Measurements from ENCODE around the gene KNL1.

Gene KNL1, protein sequence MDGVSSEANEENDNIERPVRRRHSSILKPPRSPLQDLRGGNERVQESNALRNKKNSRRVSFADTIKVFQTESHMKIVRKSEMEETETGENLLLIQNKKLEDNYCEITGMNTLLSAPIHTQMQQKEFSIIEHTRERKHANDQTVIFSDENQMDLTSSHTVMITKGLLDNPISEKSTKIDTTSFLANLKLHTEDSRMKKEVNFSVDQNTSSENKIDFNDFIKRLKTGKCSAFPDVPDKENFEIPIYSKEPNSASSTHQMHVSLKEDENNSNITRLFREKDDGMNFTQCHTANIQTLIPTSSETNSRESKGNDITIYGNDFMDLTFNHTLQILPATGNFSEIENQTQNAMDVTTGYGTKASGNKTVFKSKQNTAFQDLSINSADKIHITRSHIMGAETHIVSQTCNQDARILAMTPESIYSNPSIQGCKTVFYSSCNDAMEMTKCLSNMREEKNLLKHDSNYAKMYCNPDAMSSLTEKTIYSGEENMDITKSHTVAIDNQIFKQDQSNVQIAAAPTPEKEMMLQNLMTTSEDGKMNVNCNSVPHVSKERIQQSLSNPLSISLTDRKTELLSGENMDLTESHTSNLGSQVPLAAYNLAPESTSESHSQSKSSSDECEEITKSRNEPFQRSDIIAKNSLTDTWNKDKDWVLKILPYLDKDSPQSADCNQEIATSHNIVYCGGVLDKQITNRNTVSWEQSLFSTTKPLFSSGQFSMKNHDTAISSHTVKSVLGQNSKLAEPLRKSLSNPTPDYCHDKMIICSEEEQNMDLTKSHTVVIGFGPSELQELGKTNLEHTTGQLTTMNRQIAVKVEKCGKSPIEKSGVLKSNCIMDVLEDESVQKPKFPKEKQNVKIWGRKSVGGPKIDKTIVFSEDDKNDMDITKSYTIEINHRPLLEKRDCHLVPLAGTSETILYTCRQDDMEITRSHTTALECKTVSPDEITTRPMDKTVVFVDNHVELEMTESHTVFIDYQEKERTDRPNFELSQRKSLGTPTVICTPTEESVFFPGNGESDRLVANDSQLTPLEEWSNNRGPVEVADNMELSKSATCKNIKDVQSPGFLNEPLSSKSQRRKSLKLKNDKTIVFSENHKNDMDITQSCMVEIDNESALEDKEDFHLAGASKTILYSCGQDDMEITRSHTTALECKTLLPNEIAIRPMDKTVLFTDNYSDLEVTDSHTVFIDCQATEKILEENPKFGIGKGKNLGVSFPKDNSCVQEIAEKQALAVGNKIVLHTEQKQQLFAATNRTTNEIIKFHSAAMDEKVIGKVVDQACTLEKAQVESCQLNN (N-terminal part only)

GRCh38 chr15:40593588-40594428 lies at the start of gene KNL1:
TSS of gene KNL1 (plus strand) at chr15:40594249. CDS start at chr15:40602932, 8,683 bp downstream.
- Mint-ChIP-seq H3K4me3 (peak within 1 kb of the TSS; percentile 94), H3K4me1 (peaks cover 33% of the 10 kb centered on the region), H3K9me3 (no peaks in the 10 kb centered on the region), H3K36me3 (ENCODE audit: low read depth) (peaks cover 5% of the 10 kb centered on the region), H3K27ac (peak within 1 kb of the TSS; percentile 99), H3K27me3 (peaks cover 9% of the 10 kb centered on the region)
- ATAC-seq, result peak; percentile 84
- DNase-seq, result peak; percentile 89

- Mint-ChIP-seq H3K4me1 (peaks cover 11% of the 10 kb centered on the region), H3K9me3 (no peaks in the 10 kb centered on the region), H3K4me3 (no peak overlapping the region), H3K27ac (no peak overlapping the region), H3K36me3 (ENCODE audit: low read depth) (peaks cover 14% of the 10 kb centered on the region), H3K27me3 (no peaks in the 10 kb centered on the region)
- DNase-seq (no peak), ATAC-seq (no peak)
Measured at GRCh38 chr15:40545457-40545856, 48.6 kb upstream of the KNL1 start.

GRCh38 chr15:40548610-40549009 lies 45.4 kb upstream of the KNL1 start:
- Mint-ChIP-seq H3K9me3 (no peaks in the 10 kb centered on the region), H3K4me1 (peaks cover 18% of the 10 kb centered on the region), H3K27ac (no peak overlapping the region), H3K4me3 (no peak overlapping the region), H3K27me3 (no peaks in the 10 kb centered on the region), H3K36me3 (ENCODE audit: low read depth) (peaks cover 25% of the 10 kb centered on the region)
- no peak for ATAC-seq
- DNase-seq, result no peak

DNA sequence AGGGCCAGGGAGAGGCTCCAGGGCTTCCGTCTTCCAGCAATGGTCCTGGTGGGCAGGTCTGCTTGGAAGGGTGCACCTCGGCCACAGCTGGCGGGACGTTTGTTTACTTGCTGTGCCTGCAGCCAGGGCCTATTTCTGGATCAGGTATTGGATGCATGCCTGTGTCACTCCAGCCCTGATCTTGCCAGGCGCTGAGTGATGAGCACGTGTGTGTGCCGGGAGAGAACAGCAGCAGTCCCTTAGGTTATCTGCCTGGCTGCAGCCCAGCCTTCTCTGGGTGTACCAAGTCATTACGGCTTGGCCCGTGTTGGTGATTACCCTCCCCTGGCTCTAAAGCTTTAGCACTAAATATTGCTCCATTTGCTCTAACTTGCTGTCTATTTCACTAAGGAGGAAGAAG lies 44.2 kb upstream of the KNL1 start:
- no peak overlapping the region for H3K27ac Mint-ChIP-seq
- H3K27me3 Mint-ChIP-seq, result no peaks in the 10 kb centered on the region
- H3K36me3 Mint-ChIP-seq (ENCODE audit: low read depth), result peaks cover 29% of the 10 kb centered on the region
- ATAC-seq (no peak), DNase-seq (no peak)
- H3K4me1 Mint-ChIP-seq, result peaks cover 14% of the 10 kb centered on the region
- H3K9me3 Mint-ChIP-seq, result no peaks in the 10 kb centered on the region
- no peak overlapping the region for H3K4me3 Mint-ChIP-seq

GRCh38 chr15:40550341-40551037 lies 43.6 kb upstream of the KNL1 start:
- DNase-seq (no peak), ATAC-seq (no peak)
- Mint-ChIP-seq H3K4me3 (no peak overlapping the region), H3K27ac (peak overlapping the region; percentile 28), H3K9me3 (no peaks in the 10 kb centered on the region), H3K36me3 (ENCODE audit: low read depth) (peaks cover 35% of the 10 kb centered on the region), H3K4me1 (peaks cover 14% of the 10 kb centered on the region), H3K27me3 (no peaks in the 10 kb centered on the region)

DNA sequence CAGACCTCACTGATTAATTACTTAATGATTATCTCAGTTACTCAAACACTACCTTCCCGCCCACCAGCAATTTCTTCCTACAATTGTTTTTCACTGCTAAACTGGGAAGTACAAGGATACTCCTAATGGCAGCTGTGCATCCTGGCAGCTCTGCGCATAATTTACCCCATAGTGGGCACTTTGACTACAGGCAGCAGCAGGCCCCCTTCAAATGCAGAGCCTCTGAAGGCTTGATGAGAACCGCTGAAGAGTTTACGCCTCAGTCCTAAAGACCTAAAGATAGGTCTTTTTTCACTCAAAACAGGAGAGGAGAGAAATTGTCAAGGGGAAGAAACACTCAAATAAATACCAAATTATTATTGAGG lies 39.9 kb upstream of the KNL1 start:
- Mint-ChIP-seq H3K27ac (peak overlapping the region; percentile 12), H3K9me3 (no peaks in the 10 kb centered on the region), H3K4me1 (peaks cover 24% of the 10 kb centered on the region), H3K36me3 (ENCODE audit: low read depth) (peaks cover 53% of the 10 kb centered on the region), H3K4me3 (no peak overlapping the region), H3K27me3 (no peaks in the 10 kb centered on the region)
- ATAC-seq, result no peak
- no peak for DNase-seq

DNA sequence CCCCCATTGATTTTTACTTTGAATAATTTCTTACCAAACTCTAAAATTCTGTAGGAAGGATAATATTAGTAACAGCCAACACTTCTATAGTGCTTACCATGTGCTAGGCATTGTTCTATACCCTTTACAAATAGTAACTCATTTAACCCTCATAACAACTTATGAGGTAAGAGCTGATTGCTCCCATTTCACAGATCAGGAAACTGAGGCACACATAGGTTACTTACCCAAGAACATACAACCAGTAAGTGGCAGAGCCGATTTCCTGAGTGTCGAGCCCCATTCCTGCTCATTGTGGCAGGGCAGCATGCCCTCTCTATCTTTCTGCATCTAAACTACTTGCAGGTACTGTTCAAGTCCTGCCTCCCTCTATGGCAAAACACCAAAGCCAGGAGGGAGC lies 38.2 kb upstream of the KNL1 start:
- no peak overlapping the region for H3K4me3 Mint-ChIP-seq
- peaks cover 28% of the 10 kb centered on the region for H3K4me1 Mint-ChIP-seq
- no peak overlapping the region for H3K27ac Mint-ChIP-seq
- peaks cover 53% of the 10 kb centered on the region for H3K36me3 Mint-ChIP-seq (ENCODE audit: low read depth)
- DNase-seq, result no peak
- no peaks in the 10 kb centered on the region for H3K9me3 Mint-ChIP-seq
- H3K27me3 Mint-ChIP-seq, result no peaks in the 10 kb centered on the region
- ATAC-seq, result no peak

DNA sequence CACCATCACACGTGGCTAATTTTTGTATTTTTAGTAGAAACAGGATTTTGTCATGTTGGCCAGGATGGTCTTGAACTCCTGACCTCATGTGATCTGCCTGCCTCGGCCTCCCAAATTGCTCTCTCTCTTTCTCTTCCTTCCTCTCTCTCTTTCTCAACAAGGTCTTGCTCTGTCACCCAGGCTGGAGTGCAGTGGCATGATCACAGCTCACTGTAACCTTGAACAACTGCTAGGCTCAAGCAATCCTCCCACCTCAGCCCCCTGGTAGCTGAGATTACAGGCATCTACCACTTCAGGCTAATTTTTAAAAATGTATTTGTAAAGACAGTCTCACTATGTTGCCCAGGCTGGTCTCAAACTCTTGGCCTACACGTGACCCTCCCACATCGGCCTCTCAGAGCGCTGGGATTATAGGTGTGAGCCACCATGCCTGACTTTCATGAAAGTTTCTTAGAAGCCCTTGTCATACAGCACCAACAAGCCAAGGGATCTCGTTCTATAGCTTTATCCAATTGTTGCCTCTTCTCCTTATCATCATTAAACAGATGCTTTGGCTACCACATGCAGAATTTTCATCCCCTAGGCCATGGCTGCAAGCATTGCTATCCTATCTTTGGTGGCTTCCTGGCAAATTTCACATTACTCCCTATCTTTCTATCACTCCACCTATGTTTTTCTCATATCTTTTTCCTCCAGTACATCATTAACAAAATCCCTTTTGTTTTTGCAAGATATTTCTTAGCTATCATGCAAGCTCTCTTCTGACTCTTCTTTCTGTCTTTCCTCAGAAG lies 34.9 kb upstream of the KNL1 start:
- Mint-ChIP-seq H3K4me3 (no peak overlapping the region), H3K9me3 (no peaks in the 10 kb centered on the region), H3K4me1 (peaks cover 49% of the 10 kb centered on the region), H3K27me3 (no peaks in the 10 kb centered on the region), H3K27ac (peak overlapping the region; percentile 66), H3K36me3 (ENCODE audit: low read depth) (peaks cover 57% of the 10 kb centered on the region)
- ATAC-seq (no peak), DNase-seq (no peak)

DNA sequence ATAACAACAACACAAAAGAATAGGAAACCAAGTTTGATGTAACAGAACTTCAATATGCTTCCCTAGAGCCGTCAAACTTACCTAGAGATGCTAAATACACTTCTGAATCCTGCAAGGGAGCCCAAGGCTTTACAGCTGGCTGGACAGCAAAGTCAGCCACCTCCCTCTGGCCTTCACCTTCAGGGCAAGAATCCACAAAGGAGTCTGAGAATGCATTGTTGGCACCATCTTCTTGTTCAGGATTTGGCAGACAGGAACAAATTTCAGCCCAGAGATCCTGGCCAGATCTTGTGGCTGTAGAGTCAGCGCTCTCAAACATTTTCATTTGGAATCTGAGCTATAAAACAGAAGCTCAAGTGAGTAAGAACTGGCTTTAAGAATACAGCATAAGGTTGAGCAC lies 31.4 kb upstream of the KNL1 start:
- ATAC-seq, result no peak
- no peak for DNase-seq
- Mint-ChIP-seq H3K4me3 (no peak overlapping the region), H3K9me3 (no peaks in the 10 kb centered on the region), H3K36me3 (ENCODE audit: low read depth) (peaks cover 27% of the 10 kb centered on the region), H3K27me3 (no peaks in the 10 kb centered on the region), H3K27ac (no peak overlapping the region), H3K4me1 (peaks cover 59% of the 10 kb centered on the region)

- Mint-ChIP-seq H3K4me3 (peak overlapping the region; percentile 93), H3K4me1 (peaks cover 57% of the 10 kb centered on the region), H3K27ac (no peak overlapping the region), H3K27me3 (no peaks in the 10 kb centered on the region), H3K9me3 (no peaks in the 10 kb centered on the region), H3K36me3 (ENCODE audit: low read depth) (peaks cover 22% of the 10 kb centered on the region)
- ATAC-seq (no peak), DNase-seq (no peak)
Measured at GRCh38 chr15:40563426-40563825, 30.6 kb upstream of the KNL1 start.

- Mint-ChIP-seq H3K27ac (peak within 1 kb of the TSS; percentile 87), H3K4me1 (peaks cover 54% of the 10 kb centered on the region), H3K27me3 (no peaks in the 10 kb centered on the region), H3K9me3 (no peaks in the 10 kb centered on the region), H3K4me3 (peak within 1 kb of the TSS; percentile 93), H3K36me3 (ENCODE audit: low read depth) (peaks cover 19% of the 10 kb centered on the region)
- ATAC-seq, result peak; percentile 97
- peak; percentile 94 for DNase-seq
Measured at GRCh38 chr15:40564591-40565332, 29.3 kb upstream of the KNL1 start, which contains the start of gene CCDC32. TSS of gene CCDC32 (minus strand) at chr15:40565042. CDS start at chr15:40563015, 2,027 bp downstream.

Data from activated naive CD8-positive, alpha-beta T cell treated with anti-CD3 and anti-CD28 coated beads, Interleukin-2, amount 50 U/mL, for 24 hours (primary cell).